ENCODE results near the gene TMEM272. TPM values are rescaled to one million over a fixed set of nuclear protein-coding genes. Genes with fewer than 3 reads are reported as not detected.

TMEM272 gene
- total and polyA plus RNA-seq, 2 experiments from 2014 or later = 0.11 to 0.76 TPM

- Mint-ChIP-seq H3K36me3 (ENCODE audit: low read depth) (peaks cover 3% of the 10 kb centered on the region; the same call in 1 of the 3 replicates), H3K27me3 (ENCODE audit: insufficient read depth, low read depth, poor library complexity) (peaks cover 21% of the 10 kb centered on the region), H3K4me3 (no peak overlapping the region), H3K27ac (no peak overlapping the region), H3K4me1 (peaks cover 24% of the 10 kb centered on the region), H3K9me3 (0 out of 3 replicates have a peak, but pooled peaks cover 3% of the 10 kb centered on the region)
- DNase-seq (ENCODE audit: low spot score) = no peak
- no peaks in the 10 kb centered on the region for H3K79me2 ChIP-seq (replicated peaks; ENCODE audit: insufficient read depth)
- no peaks in the 10 kb centered on the region for H4K20me1 ChIP-seq (replicated peaks; ENCODE audit: insufficient read depth)
- H3K4me3 ChIP-seq = no peak overlapping the region
- no peaks in the 10 kb centered on the region for H3K27me3 ChIP-seq (ENCODE audit: insufficient read depth)
- H3K4me2 ChIP-seq = no peak overlapping the region
- H3K9me2 ChIP-seq (ENCODE audit: insufficient read depth) = no peaks in the 10 kb centered on the region
- peaks cover 19% of the 10 kb centered on the region for H3K4me1 ChIP-seq (ENCODE audit: insufficient read depth)
- H3K27ac ChIP-seq (ENCODE audit: low read depth) = no peak overlapping the region
- no peak for ATAC-seq
- H3F3A ChIP-seq (replicated peaks; ENCODE audit: low read depth) = 0 out of 2 replicates have a peak, but pooled peaks cover 4% of the 10 kb centered on the region
- H2AFZ ChIP-seq = no peak overlapping the region
- TF ChIP-seq, protein P1, sequence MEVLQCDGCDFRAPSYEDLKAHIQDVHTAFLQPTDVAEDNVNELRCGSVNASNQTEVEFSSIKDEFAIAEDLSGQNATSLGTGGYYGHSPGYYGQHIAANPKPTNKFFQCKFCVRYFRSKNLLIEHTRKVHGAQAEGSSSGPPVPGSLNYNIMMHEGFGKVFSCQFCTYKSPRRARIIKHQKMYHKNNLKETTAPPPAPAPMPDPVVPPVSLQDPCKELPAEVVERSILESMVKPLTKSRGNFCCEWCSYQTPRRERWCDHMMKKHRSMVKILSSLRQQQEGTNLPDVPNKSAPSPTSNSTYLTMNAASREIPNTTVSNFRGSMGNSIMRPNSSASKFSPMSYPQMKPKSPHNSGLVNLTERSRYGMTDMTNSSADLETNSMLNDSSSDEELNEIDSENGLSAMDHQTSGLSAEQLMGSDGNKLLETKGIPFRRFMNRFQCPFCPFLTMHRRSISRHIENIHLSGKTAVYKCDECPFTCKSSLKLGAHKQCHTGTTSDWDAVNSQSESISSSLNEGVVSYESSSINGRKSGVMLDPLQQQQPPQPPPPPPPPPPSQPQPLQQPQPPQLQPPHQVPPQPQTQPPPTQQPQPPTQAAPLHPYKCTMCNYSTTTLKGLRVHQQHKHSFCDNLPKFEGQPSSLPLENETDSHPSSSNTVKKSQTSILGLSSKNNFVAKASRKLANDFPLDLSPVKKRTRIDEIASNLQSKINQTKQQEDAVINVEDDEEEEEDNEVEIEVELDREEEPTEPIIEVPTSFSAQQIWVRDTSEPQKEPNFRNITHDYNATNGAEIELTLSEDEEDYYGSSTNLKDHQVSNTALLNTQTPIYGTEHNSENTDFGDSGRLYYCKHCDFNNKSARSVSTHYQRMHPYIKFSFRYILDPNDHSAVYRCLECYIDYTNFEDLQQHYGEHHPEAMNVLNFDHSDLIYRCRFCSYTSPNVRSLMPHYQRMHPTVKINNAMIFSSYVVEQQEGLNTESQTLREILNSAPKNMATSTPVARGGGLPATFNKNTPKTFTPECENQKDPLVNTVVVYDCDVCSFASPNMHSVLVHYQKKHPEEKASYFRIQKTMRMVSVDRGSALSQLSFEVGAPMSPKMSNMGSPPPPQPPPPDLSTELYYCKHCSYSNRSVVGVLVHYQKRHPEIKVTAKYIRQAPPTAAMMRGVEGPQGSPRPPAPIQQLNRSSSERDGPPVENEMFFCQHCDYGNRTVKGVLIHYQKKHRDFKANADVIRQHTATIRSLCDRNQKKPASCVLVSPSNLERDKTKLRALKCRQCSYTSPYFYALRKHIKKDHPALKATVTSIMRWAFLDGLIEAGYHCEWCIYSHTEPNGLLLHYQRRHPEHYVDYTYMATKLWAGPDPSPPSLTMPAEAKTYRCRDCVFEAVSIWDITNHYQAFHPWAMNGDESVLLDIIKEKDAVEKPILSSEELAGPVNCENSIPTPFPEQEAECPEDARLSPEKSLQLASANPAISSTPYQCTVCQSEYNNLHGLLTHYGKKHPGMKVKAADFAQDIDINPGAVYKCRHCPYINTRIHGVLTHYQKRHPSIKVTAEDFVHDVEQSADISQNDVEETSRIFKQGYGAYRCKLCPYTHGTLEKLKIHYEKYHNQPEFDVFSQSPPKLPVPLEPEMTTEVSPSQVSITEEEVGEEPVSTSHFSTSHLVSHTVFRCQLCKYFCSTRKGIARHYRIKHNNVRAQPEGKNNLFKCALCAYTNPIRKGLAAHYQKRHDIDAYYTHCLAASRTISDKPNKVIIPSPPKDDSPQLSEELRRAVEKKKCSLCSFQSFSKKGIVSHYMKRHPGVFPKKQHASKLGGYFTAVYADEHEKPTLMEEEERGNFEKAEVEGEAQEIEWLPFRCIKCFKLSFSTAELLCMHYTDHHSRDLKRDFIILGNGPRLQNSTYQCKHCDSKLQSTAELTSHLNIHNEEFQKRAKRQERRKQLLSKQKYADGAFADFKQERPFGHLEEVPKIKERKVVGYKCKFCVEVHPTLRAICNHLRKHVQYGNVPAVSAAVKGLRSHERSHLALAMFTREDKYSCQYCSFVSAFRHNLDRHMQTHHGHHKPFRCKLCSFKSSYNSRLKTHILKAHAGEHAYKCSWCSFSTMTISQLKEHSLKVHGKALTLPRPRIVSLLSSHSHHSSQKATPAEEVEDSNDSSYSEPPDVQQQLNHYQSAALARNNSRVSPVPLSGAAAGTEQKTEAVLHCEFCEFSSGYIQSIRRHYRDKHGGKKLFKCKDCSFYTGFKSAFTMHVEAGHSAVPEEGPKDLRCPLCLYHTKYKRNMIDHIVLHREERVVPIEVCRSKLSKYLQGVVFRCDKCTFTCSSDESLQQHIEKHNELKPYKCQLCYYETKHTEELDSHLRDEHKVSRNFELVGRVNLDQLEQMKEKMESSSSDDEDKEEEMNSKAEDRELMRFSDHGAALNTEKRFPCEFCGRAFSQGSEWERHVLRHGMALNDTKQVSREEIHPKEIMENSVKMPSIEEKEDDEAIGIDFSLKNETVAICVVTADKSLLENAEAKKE (CRISPR knock-in tag; IDR thresholded peaks at IDR 0.05) = no peak
- TF ChIP-seq, protein P2, sequence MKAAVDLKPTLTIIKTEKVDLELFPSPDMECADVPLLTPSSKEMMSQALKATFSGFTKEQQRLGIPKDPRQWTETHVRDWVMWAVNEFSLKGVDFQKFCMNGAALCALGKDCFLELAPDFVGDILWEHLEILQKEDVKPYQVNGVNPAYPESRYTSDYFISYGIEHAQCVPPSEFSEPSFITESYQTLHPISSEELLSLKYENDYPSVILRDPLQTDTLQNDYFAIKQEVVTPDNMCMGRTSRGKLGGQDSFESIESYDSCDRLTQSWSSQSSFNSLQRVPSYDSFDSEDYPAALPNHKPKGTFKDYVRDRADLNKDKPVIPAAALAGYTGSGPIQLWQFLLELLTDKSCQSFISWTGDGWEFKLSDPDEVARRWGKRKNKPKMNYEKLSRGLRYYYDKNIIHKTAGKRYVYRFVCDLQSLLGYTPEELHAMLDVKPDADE (IDR thresholded peaks at IDR 0.05) = no peak
- TF ChIP-seq EZH2phosphoT487 (IDR thresholded peaks at IDR 0.05; ENCODE audit: unreplicated experiment) = no peak
- H3K36me3 ChIP-seq (ENCODE audit: insufficient read depth) = no peaks in the 10 kb centered on the region
Observed at GRCh38 chr13:51772781-51773180, 72.2 kb downstream of the TMEM272 start.

- no peak overlapping the region for H2AFZ ChIP-seq
- H3K4me3 Mint-ChIP-seq = no peak overlapping the region
- no peak overlapping the region for H3K4me3 ChIP-seq
- no peak overlapping the region for H3K4me2 ChIP-seq
- DNase-seq (ENCODE audit: low spot score) (no peak), ATAC-seq (no peak)
- H3K4me1 ChIP-seq (ENCODE audit: insufficient read depth) = peaks cover 19% of the 10 kb centered on the region
- no peaks in the 10 kb centered on the region for H3K36me3 ChIP-seq (ENCODE audit: insufficient read depth)
- H3K36me3 Mint-ChIP-seq (ENCODE audit: low read depth) = peaks cover 3% of the 10 kb centered on the region; the same call in 1 of the 3 replicates
- no peaks in the 10 kb centered on the region for H4K20me1 ChIP-seq (replicated peaks; ENCODE audit: insufficient read depth)
- 0 out of 2 replicates have a peak, but pooled peaks cover 4% of the 10 kb centered on the region for H3F3A ChIP-seq (replicated peaks; ENCODE audit: low read depth)
- no peaks in the 10 kb centered on the region for H3K79me2 ChIP-seq (replicated peaks; ENCODE audit: insufficient read depth)
- H3K9me3 Mint-ChIP-seq = 0 out of 3 replicates have a peak, but pooled peaks cover 3% of the 10 kb centered on the region
- H3K27ac ChIP-seq (ENCODE audit: low read depth) = no peak overlapping the region
- no peaks in the 10 kb centered on the region for H3K27me3 ChIP-seq (ENCODE audit: insufficient read depth)
- peaks cover 28% of the 10 kb centered on the region for H3K4me1 Mint-ChIP-seq
- no peak overlapping the region for H3K27ac Mint-ChIP-seq
- H3K9me2 ChIP-seq (ENCODE audit: insufficient read depth) = no peaks in the 10 kb centered on the region
- H3K27me3 Mint-ChIP-seq (ENCODE audit: insufficient read depth, low read depth, poor library complexity) = peaks cover 23% of the 10 kb centered on the region
- no peak for TF ChIP-seq STAT1 (IDR thresholded peaks at IDR 0.05; ENCODE audit: unreplicated experiment)
- TF ChIP-seq, protein P2 (IDR thresholded peaks at IDR 0.05) = no peak
- no peak for TF ChIP-seq POLR2AphosphoS5 (IDR thresholded peaks at IDR 0.05; ENCODE audit: low read depth)
- no peak for TF ChIP-seq JUNB (IDR thresholded peaks at IDR 0.05; ENCODE audit: unreplicated experiment)
- no peak for TF ChIP-seq ZNF331 (CRISPR knock-in tag; IDR thresholded peaks at IDR 0.05; ENCODE audit: low read depth)
Observed at GRCh38 chr13:51772105-51772455, 72.9 kb downstream of the TMEM272 start.

All from GM23338 (cell line).